Stimulated activated CD8-positive, alpha-beta memory T cell treated with anti-CD3 and anti-CD28 coated beads, Interleukin-4, amount 100 ng/mL, for 48 hours (primary cell): ENCODE results near the gene SUPT7L.
A peak's percentile ranks its signal among the peaks of the same experiment; 100 is the strongest.
"Not testable (repeated sequence)": the region's sequence is repeated elsewhere in the genome, so short reads cannot be mapped to it uniquely, and the experiment has no call there.

Experiments used
- DNase-seq: peaks from one replicate; pipeline ENCODE4 v3.0.0-alpha.2; 2020

SUPT7L gene

DNA sequence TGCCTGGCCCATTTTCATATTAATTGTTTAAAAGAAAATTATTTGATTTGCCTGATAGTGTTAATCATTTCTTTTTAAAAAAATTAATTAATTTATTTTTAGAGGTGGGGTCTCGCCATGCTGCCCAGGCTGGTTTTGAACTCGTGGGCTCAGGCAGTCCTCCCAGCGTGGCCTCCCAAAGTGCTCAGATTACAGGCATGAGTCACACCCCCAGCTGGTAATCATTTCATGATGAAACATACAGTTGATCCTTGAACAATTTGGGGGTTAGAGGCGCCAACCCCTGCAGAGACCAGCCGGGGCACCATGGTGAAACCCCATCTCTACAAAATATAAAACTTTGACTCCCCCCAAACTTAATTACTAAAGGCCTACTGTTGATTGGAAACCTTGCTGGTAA is 26.6 kb downstream of the SUPT7L start:
- DNase-seq = no peak

DNA sequence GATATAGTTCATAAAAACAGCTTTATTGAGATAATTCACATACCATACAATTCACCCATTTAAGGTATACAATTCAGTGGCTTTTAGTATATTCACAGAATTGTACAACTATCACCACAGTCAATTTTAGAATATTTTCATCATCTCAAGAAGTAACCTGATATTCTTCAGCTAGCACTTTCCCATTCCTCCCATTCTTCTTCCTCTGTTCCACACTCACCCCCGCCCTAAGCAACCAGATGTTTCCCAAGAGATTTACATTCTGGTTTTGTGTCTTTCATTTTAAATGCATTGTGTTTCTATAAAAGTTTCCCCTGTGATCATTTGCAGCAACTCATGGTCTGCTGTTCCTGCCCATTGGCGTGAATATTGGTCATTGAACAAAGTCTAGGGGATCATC is 29.1 kb downstream of the SUPT7L start:
- DNase-seq = no peak

DNA sequence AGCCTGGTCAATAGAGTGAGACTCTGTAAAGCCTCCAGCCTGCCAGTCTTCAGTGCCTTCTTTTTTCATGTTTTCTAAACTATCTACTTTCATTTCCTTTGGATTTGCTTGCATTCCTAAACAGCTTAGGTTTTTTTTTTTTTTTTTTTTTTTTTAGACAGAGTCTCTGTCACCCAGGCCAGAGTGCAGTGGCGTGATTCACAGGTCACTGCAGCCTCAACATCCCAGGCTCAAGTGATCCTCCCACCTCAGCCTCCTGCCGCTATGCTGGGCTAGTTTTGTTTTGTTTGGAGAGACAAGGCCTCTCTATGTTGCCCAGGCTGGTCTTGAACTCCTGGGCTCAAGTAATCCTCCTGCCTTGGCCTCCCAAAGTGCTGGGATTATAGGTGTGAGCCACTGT is 33.2 kb downstream of the SUPT7L start:
- not testable (repeated sequence) for DNase-seq

DNA sequence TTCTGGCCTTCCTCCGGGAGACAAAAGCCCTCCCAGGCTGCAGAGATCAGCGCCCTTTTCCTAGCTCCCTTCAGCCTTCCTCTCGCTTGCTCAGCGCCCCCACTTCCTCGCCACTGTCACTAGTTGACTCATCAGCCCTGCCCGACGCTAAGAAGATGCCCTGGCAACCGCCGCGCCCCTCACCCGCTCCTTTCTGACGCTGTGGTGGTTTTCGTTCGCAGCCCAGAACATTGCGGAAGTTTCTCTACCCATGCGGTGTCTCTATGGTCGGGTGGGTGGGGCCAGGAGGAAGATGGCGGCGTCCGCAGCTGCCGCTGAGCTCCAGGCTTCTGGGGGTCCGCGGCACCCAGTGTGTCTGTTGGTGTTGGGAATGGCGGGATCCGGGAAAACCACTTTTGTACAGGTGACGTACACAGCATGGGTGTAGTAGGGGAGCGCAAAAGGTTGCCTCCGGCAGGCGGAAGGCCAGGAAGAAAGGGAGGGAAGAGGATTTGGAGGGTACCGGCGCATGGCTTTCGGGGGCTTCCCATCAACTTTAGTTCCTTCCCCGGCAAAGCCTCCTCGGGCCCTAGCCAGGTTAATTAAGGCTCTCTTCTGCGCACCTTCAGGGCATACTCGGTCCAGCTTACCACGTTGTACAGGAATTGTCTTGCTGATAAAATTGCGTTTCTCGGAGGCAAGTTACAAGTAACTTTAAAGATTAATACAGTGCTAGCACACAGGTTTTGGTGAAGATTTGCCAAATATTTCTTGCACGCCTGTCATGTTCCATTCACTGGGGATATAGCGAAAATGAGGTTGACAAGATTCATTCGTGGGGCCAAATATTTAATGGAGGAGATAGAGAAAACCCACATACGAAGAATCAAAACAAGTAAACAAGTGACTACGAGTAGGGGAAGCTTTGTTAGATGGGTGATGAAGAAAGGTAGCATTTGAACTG is 34.4 kb downstream of the SUPT7L start, which contains the start of the genes CCDC121 and GPN1:
Gene CCDC121 (minus strand): TSS at position 246 of the 943 bp plus-strand sequence. CDS start 1,213 bp downstream, outside the sequence.
Gene GPN1 (plus strand): TSS at position 284 of the 943 bp plus-strand sequence. CDS start 9 bp downstream, at position 293.
- peak; percentile 96 for DNase-seq

DNA sequence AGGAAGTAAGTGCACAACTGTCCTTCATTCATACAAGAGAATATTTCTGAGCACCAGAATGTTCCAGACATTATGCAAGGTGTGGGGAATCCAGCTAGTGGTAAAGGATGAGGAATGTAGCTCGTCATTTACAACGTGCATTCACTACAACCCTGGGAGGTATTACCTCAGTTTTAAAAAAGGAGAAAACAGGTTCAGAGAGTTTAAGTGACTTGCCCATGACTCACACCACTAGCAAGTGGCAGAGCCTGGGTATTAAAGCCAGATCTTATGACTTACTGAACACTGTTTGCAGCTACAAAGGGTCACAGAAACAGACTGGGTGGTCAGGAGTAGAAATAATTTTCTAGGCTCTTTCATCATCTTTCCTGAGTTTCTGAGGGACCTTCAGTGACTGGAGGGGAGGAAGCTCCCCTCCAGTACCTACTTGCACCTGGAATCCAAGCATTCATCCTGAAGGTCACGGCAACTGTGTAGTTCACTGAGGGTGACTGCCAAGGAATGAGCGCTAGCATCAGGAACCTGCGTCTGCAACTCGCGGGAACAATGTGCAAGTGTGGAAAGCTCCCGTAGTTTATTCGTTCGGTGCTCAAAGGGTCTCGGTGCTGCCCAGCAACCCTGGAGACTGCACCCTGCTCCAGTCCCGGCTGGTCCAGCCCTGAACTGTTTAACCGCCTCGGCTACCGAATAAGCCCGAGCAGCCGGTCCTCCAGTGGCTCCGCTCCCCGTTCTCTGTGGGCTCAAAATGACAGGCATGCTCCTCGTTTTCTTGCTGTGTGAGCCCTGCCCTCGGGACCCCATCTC is 35.2 kb downstream of the SUPT7L start:
- peak; percentile 32 for DNase-seq

DNA sequence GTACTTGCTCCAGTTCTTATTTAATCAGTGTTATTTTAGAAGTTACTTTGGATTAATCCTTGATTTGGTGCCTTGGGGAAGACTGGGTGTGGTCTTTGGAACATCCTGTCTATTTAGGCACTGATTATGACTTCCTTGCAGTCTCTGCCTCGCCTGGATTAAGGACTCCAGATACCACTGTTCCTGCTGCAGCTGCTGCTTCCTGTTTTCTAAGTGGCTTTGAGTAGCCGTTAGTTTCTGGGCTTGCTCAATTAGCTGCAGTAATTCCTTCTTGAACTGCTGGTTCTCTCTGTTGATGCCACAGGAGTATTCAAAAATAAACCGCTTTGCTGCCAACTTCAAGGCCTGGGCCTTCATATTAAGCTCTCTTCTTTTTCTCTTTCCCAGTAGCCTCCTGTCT is 36.5 kb downstream of the SUPT7L start:
- not testable (repeated sequence) for DNase-seq

DNA sequence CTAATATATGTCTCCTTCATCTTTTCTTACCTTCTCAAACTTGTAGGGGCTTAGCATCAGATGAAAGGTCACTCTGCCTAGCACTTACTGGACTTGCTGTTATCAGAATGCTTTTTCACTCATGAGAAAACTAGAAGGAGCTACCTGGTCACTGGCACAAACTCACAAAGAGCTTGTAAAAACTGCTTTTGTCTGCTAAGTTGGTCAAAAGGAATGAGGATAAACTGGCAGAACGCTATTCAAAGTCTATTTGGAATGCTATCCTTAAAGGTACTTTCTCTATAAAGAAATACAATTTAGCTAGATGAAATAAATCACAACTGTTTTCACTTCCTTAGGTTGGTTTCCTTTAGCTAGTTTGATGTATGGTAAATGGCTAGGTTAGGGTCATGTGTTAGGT is 37.1 kb downstream of the SUPT7L start:
- DNase-seq = not testable (repeated sequence)

DNA sequence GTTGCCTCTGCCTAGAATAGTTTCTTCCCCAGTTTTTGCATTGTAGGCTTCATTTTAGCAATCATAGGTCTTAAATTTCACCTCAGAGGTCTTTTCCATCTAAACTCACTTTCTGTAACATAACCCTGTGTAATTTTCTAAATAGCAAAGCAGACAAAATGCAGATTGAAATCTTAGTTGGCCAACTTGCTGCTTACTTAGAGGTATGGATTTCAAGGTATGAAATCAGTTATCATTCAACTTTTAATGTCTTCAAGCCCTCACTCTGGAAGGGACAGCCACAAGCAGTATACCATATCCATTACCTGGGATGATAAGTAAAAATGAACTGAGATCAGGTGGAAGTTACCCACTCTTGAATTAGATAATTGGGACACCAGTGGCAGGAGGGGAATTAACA is 38.5 kb downstream of the SUPT7L start:
- no peak for DNase-seq

DNA sequence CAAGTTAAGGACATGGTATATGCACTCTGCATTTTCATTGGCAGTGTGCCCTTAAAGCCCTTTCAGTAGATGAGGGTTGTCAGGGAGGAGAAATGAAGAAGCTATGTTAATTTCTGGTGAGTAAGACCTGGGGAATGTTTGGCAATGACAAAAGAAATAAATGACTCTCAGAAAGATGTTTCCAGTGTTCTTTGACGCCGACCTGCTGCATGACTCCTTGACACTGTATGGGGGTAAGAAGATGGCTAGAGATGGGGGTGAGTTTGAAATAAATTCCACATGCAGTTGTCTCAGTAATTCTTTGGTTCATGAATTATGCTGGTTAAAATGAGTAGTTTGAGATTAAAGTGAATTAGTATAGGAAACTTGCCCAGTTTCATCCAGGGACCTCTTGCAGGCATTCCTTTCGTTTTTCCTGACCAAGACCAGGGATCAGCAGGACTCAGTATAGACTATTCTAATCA is 40.5 kb downstream of the SUPT7L start:
- no peak for DNase-seq

DNA sequence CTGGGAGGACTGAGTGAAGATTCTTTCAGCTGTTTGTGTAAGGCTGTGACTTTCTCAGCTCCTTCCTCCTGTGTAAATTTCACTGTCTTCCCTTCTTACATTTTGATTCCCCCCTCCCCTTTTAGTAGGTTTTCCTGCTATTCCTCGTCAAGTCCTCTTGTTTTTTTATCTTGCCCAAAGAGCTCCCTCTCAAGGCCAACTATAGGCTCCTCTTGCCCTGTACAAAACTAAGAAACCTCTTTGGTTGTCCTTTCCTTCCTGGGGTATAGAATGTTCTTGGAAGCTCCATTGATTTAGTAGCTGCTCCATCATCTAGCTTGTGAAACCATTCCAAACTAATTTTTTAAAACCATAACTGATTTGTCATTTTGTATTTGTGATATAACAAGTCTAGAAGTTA is 41.9 kb downstream of the SUPT7L start:
- no peak for DNase-seq

DNA sequence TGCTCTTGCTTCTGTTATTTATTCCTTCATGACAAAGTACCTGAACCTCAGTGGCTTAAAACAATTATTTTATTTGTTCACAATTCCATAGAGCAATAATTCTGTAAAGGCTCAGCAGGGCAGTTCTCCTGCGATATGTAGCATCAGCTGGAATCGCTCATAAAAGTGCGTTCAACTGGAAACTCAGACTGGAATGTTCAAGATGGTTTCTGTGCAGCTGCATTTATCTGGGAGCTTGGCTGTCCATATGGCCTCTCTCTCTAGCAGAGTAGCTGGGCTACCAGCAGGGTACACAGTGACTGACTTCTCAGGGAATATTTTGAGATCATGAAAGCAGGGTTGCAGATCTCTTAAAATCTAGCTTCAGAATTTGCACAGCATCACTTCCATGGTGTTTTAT is 48.1 kb downstream of the SUPT7L start:
- DNase-seq = no peak

DNA sequence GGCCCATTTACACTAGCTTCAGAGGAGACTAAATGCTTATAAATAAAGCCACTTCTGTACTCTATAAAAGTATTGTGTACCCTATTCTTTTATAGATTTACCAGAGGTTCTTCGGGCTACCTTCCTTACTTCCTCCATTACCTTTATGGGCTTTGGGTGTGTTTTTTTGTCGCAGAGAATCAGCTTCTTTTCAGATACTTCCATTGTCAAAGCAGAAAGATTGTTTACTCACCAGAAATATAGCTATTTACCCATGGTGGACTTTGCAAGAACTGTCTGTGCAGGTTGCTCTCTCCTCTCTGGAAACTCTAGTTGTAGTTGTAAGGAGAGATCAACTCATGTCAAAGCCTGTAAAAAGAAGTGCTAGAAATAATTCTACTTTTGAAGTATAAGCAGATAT is 49.4 kb downstream of the SUPT7L start:
- DNase-seq = no peak

DNA sequence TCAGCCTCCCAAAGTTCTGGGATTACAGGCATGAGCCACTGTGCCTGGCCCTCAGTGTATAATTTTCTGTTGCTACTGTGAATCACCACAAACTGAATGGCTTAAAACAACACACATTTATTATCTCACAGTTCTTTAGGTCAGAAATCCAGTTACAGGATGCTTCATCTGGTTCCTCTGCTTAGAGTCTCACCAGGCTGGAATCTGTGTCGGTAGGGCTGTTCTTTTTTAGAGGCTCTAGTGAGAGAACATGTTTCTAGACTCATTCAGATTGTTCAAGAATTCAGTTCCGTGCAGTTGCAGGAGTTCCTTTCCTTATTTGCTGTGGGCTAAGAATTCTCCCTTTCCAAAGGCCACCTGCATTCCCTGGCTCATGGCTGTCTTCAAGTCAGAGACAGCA is 56.8 kb downstream of the SUPT7L start:
- no peak for DNase-seq
